Breast epithelium (tissue), 3 donors: ENCODE measurements around the gene CSTB.

Source experiments
- CTCF ChIP-seq, 3 donors: fragments of 450-650 bp; IDR thresholded peaks; one replicate each; pipeline ENCODE4 v1.5.1; 2016 to 2017; ENCODE audit warnings: antibody characterized with exemption in 3 of 3, mild to moderate bottlenecking in 3 of 3, moderate library complexity in 3 of 3
- POLR2A ChIP-seq: fragments of 450-650 bp; IDR thresholded peaks from one replicate; pipeline ENCODE4 v1.6.1; 2016; ENCODE audit warnings: antibody characterized with exemption, mild to moderate bottlenecking, moderate library complexity
- POLR2AphosphoS5 ChIP-seq, 3 donors: sonication (generic); formaldehyde crosslinking; IDR thresholded peaks; one replicate each; pipeline ENCODE4 v1.6.1; 2017; ENCODE audit warnings: antibody characterized with exemption in 3 of 3

- TF ChIP-seq CTCF (IDR thresholded peaks at IDR 0.05) (no peak), POLR2AphosphoS5 (IDR thresholded peaks at IDR 0.05) (no peak), POLR2A (no peak)
Measured at GRCh38 chr21:43755820-43756594, 20.1 kb downstream of the CSTB start.
